GM19452 (cell line): ENCODE data around the gene MYORG.

Experiments
- ATAC-seq: cut with Tn5 transposase; IDR thresholded peaks from one replicate; pipeline ENCODE4 v1.9.1; 2021; ENCODE audit not compliant: unreplicated experiment

The MYORG gene

DNA sequence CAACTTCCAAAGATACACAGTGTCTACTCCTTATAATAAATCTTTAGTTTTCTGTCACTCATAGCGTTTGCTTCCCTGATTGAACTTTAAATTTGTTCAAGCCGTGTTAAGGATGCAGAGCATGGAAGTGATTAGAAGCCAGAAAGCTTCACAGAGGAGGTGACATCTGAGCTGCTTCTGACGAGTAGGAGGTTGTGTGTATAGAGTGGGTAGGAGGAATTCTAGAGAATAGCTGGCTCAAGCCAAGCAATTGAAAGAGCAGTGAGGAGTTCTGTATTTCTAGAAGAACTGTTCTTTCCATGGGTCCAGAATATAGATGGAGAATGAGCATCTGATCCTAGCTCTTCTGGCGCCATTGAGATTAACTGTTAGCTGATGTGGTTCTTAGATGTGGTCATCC is 41.3 kb downstream of the MYORG start:
- ATAC-seq: no peak

DNA sequence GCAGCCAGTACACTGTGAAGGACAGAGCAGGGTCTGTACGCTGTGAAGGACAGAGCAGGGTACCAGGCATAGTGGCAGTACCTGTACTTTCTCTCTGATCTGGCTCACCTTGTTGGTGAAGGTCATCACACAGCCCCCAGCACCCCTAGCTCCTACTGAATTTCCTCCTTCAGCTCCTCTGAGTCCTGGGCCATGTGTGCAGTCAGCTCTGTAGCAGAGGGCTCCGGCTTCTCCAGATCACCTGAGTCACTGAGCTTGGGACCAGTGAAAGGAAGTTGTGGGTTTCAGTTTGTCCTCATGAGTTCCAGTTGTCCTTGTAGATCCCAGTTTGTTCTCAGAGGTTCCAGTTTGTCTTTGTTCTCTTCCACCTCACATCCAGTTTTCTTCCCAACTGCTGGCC is 41.8 kb downstream of the MYORG start:
- no peak for ATAC-seq

DNA sequence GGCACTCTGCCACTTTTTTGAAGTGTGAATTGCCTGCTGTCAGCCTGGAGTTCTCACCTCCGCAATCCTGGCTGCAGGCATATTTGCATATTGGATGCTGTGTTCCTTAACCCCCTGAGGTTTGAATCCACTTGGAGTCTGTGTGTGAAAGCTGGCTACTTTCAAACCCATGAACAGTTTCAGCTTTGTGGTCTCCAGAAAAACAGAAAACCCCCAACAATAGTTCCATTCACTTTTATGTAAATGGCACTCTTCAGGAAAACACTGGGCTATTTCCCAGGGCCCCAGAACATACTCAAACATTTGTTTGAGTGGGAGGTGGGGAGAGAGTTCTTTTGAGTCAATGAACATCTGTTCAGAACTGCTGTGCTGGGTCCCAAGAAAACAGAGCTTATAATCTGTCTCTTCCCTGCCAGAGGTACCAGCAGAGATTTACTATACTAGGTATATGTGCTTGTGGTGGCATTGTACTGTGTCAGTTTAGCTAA is 42.3 kb downstream of the MYORG start:
- no peak for ATAC-seq

DNA sequence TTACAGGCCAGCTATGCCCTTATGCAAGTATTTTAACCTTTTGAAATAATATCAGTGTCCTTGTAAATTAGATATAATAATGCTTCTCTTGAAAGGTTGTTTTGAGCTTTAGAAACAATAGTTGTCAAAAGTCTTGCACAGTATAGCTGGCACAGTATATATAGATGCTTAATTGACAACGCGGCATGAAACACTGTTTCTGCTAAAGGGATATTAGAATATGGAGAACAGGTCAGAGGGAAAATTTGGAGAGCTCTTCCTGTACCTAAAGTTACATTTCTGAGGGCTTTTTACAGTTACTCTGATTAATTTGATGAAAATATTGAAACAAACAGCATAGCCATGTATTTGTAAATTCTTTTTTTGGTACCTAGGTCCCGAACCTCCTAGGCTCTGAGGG is 42.9 kb downstream of the MYORG start:
- no peak for ATAC-seq

DNA sequence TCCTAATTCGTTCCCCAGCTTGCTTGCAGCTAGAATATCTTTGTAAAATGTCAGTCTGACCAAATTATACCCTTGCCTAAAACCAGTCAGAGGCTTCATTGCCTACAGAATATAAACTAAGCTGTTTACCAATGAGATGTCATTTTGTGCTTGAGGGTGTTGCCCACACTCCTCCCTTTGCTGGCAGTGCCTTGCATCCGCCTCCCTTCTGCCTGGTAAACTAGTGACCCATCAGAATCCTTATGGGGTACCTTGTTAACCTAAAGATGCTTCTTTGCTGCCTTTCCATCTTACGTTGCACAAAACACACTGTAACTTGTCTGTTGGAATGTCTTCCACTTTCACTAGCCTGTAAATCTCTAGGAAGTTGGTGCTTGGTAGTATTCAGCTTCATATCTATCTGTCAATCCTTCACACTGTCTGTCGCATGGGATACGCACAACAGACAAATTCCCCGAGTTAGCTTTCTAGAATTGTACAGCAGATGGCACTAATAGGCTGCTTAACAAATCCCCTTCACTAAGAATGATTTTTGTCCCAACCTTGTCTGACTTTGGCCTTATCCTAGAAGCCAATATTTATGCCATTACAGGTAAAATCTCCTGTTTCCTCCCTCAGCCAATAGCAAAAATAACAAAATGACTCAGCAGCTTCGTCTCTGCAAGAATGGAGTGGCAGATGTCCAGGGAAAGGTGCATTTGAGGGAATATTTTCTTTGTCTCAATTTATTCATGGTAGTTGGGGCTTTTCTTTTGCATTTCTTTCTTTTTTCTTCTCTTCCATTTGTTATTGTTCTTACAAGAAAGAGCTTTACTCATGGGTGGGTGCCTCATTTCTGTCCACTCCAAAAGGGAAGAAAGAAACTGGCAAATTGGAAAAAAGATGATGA is 44.4 kb downstream of the MYORG start:
- no peak for ATAC-seq

DNA sequence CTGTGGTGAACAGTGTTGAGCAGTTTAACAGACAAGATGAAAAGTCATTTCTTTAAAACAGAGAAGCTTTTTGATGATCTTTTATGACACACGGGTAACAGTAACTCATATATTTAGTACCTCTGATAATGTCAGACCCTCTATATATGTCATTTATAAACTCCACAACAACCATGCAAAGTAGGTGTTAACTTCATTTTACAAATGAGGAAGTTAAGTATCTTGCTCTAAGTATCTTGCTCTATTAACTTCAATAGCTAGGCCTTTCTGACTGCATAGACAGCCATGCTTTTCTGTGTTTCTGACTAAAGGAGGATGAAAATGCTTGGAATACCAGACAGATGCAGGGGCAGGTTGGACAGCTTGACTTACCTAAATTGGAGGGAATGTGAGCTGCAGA is 45.5 kb downstream of the MYORG start:
- ATAC-seq: no peak

DNA sequence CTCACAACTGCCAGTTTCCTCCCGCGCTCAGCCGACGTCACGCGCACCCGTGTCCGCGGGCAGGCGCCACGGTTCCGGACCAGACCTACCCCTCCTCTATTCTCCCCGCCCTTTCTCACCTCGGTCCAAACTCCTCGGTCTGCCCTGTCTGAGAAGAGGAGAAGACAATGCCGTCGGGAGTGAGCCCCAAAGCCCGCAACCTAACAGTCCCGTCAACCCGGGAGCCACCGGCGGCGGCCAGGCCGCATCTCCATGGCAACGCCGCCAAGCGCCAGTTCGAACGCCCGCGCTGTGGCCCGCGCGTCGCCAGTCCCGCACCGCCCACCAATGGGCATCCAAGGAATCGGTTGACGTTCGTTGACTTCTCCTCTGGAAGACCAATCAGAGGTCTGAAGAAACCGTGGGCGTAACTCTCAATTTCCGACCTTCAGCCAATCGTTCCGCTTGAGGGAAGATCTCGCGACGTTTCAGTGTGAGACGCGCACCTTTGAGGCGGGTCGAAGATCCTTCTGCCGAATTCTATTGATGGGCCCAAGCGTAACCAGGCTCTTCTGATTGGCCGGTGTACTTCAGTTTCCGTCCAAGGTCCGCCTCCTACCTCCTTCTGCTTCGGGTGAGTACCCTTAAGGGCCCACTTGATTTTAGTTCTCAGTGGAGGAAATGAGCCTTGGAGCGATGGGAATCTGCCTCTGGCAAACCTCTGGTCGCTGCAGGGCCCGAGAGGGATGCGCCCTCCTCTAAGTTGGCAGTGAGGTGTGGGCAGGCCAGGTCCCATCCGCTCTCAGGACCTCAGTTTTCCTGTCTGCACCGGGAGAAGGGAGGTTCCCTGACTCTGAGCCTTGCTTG is 47.5 kb downstream of the MYORG start, which contains the start of the genes KIF24 and NUDT2:
Gene KIF24 (minus strand): TSS at position 282 of the 846 bp plus-strand sequence. CDS start 17,922 bp downstream, outside the sequence.
Gene NUDT2 (plus strand): TSS at position 583 of the 846 bp plus-strand sequence. CDS start 9,471 bp downstream, outside the sequence.
- peak; percentile 93 for ATAC-seq

DNA sequence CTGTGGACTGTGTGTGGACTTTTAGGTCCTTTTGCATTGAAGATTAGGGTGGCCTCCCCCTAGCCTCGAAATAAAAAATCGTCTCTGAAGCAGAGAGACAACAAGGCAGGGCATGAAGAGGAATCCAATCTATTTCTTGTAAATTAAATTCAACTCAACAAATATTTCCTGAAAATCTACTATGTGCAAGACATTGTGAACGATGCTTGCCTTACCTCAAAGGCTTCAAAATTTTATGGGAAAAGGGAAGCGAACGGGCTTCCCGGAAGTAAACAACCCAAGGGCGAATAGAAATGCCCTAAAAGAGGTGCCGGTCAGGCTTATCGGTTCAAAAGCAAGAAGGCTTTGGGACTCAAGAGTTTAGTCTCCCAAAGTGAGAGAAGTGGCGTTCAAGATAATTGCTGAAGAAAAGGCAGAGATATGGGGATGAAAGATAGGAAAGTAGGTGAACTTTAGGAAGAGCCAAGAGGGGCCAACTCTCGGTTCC is 48.2 kb downstream of the MYORG start:
- ATAC-seq: no peak

DNA sequence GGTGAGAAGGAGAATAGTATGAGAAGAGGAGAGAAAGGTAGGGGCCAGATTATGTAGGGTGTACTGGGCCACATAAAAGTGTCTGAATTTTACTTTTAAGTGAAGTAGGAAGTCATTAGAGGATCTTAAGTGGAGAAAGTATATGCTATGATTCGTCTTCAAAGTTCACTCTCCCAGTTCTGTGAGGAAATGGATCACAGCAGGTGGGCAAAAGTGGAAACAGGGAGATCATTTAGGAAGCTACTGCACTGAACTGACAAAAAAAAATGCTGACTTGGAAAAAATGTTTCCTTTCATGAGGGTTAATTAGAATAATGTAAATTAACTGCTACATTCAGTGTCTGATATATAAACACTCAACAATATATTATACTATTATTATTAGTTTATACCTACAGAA is 50.0 kb downstream of the MYORG start:
- ATAC-seq: no peak

DNA sequence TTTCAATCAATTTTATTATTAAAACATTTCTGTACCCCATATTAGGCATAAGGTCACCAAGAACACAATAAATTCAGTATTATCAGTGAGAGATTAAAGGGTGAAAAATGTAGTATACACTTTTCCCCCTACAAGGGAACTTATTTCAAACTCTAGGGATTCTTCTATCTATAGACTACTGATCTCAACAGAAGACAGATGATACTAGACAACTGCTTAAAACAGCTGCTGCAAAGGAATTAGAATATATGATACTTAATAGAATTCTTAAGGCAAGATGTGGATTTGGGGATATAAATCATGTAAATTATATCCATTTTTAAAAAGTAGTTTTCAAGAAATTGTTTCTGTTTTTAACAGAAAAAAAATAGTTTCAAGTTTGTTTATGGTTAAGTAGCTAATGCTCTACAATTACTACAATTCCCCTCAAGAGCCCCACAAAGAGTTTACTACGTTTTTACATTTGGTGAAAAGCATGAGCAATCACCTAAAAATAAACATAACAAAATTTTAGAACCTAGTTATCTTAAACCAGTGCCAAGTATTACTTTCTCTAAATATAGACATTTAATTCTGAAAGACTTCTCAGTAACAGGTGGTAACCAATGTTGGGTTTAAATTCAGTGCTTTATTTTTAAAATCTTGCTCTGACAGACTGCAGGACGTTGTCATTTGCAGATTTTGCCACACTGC is 53.7 kb downstream of the MYORG start:
- no peak for ATAC-seq

DNA sequence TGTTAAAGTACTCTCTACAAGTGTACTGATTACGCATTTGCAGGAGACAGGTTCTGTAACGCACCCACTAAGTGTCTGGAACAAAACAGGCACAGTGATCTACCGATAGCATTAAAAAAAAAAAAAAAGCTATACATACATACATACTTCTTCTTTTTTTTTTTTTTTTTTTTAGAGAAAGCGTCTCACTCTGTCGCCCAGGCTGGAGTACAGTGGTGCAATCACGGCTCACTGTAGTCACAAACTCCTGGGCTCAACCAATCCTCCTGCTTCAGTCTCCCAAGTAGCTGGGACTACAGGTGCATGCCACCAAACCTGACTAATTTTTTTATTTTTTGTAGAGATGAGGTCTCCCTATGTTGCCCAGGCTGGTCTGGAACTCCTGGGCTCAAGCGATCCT is 55.2 kb downstream of the MYORG start:
- ATAC-seq: no peak

DNA sequence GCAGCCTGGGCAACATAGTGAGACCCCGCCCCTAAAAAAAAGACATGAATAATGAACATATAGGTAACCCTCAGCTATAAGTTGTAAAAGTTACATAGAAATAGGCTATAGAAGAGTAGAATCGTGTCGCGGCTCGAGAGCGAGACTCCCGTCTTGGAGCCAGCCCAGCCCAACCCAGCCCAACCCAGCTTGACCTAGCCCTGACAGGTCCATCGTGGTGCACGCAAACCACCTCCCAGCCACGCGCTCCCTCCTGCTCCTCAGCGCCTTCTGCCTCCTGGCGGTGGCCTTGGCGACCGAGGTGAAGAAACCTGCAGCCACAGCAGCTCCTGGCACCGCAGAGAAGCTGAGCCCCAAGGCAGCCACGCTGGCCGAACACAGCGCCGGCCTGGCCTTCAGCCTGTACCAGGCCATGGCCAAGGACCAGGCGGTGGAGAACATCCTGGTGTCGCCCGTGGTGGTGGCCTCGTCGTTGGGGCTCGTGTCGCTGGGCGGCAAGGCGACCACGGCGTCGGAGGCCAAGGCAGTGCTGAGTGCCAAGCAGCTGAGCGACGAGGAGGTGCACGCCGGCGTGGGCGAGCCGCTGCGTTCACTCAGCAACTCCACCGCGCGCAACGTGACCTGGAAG is 58.4 kb downstream of the MYORG start:
- ATAC-seq: no peak

DNA sequence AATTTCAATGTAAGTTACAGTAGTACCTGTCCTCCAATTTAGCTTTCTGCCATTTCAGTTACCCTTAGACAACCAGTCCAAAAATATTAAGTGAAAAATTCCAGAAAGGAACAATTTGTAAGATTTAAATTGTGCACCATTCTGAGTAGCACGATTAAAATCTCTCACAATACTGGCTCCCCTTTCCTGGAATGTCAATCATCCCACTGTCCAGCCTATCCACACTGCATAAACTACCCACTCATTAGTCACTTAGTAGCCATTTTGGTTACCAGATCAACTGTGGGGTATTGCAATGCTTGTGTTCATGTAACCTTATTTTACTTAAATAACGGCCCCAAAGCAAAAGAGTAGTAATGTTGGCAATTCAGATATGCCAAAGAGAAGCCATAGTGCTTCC is 59.3 kb downstream of the MYORG start:
- ATAC-seq: no peak
